Breast epithelium (tissue), 4 donors: ENCODE data around the gene SLC25A38. TPM values are rescaled to one million over a fixed set of nuclear protein-coding genes. Genes with fewer than 3 reads are reported as not detected.
"Not testable (repeated sequence)": the region's sequence is repeated elsewhere in the genome, so short reads cannot be mapped to it uniquely, and the experiment has no call there.

Experiments used
- DNase-seq, 2 donors: peaks; one replicate each; pipeline ENCODE4 v3.0.0-alpha.2; 2019; ENCODE audit warnings: low spot score in 2 of 2
- H3K27ac ChIP-seq, 2 donors: fragments of 200-600 bp; sonication (generic) in 1 of 2; one replicate each; pipeline ENCODE4 v1.5.1; 2016 to 2019; ENCODE audit warnings: mild to moderate bottlenecking in 1 of 2
- H3K27me3 ChIP-seq, 2 donors: fragments of 200-600 bp; sonication (generic) in 1 of 2; one replicate each; pipeline versions ENCODE4 v1.5.1 to v1.6.0; 2017 to 2019; ENCODE audit warnings: control low read depth in 1 of 2, mild to moderate bottlenecking in 1 of 2
- H3K36me3 ChIP-seq: fragments of 200-600 bp; one replicate; pipeline ENCODE4 v1.5.1; 2019
- H3K4me1 ChIP-seq, 2 donors: fragments of 200-600 bp; sonication (generic); one replicate each; pipeline ENCODE4 v1.5.1; 2016 to 2019; ENCODE audit warnings: control low read depth in 1 of 2
- H3K4me3 ChIP-seq, 3 donors: fragments of 200-600 bp; sonication (generic); 1 replicate in 2 of 3; 2 replicates in 1 of 3; pipeline ENCODE4 v1.5.1; 2016 to 2019; ENCODE audit warnings: mild to moderate bottlenecking in 3 of 3, moderate library complexity in 2 of 3
- H3K9me3 ChIP-seq, 2 donors: fragments of 200-600 bp; sonication (generic) in 1 of 2; one replicate each; pipeline ENCODE4 v1.5.1; 2016 to 2019; ENCODE audit warnings: control low read depth in 1 of 2
- CTCF ChIP-seq, 3 donors: fragments of 450-650 bp; IDR thresholded peaks; one replicate each; pipeline ENCODE4 v1.5.1; 2016 to 2017; ENCODE audit warnings: antibody characterized with exemption in 3 of 3, mild to moderate bottlenecking in 3 of 3, moderate library complexity in 3 of 3
- POLR2A ChIP-seq: fragments of 450-650 bp; IDR thresholded peaks from one replicate; pipeline ENCODE4 v1.6.1; 2016; ENCODE audit warnings: antibody characterized with exemption, mild to moderate bottlenecking, moderate library complexity
- POLR2AphosphoS5 ChIP-seq, 3 donors: sonication (generic); formaldehyde crosslinking; IDR thresholded peaks; one replicate each; pipeline ENCODE4 v1.6.1; 2017; ENCODE audit warnings: antibody characterized with exemption in 3 of 3
- intact Hi-C: fragments of 100-400 bp; cut with DNase I; formaldehyde crosslinking; loops from one replicate; pipeline ENCODE4 v1.15.1; 2023; ENCODE audit warnings: low total_unique reads
- total RNA-seq, 3 donors: library from RNA; depleted of rRNA; stranded (reverse); fragments of >200 nt; gene quantifications; one replicate each; pipeline ENCODE4 v1.1.0, GENCODE V29; 2016

The SLC25A38 gene
- total RNA-seq, 3 donors from 2014 or later: 28.2 to 31.6 (median 30.9) TPM

- intact Hi-C loops: no loop called here
- TF ChIP-seq POLR2AphosphoS5 (IDR thresholded peaks at IDR 0.05) (no peak), POLR2A (no peak), CTCF (IDR thresholded peaks at IDR 0.05) (no peak)
- H3K27me3 ChIP-seq: no peaks in the 10 kb centered on the region
These were observed 34.1 kb upstream of the SLC25A38 start for GRCh38 chr3:39349080-39349479.

DNA sequence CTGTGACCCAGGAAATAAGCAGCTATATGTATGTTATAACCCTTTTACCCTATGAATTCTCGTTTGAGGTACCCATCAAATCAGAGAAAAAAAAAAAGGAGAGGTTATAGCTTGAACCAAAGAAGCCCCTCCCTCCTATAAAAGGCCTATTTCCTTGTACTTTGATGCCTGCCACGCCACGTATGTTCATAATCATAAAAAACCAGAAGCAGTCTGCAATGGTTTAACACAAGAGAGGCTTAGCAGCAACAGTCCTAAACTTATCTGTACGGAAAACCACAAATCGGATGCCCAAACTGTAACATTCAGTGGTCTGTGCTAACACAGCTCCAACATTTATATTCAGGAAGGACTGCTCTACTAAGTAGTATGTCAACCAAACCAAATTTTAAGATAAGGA lies 32.5 kb upstream of the SLC25A38 start:
- H3K4me1 ChIP-seq: no peaks in the 10 kb centered on the region
- DNase-seq: no peak
- H3K27ac ChIP-seq: no peak overlapping the region
- no peaks in the 10 kb centered on the region for H3K9me3 ChIP-seq
- intact Hi-C loops: no loop called here
- no peak for TF ChIP-seq CTCF (IDR thresholded peaks at IDR 0.05)
- no peak for TF ChIP-seq POLR2A
- TF ChIP-seq POLR2AphosphoS5 (IDR thresholded peaks at IDR 0.05): no peak
- H3K27me3 ChIP-seq: no peaks in the 10 kb centered on the region
- no peaks in the 10 kb centered on the region for H3K36me3 ChIP-seq
- H3K4me3 ChIP-seq: no peak overlapping the region

More at GRCh38 chr3:39349080-39349479, 34.1 kb upstream of the SLC25A38 start:
- Histone ChIP-seq H3K36me3 (no peaks in the 10 kb centered on the region), H3K4me3 (no peak overlapping the region), H3K9me3 (no peaks in the 10 kb centered on the region), H3K4me1 (no peaks in the 10 kb centered on the region), H3K27ac (no peak overlapping the region)
- no peak for DNase-seq

GRCh38 chr3:39351134-39351533 lies 32.0 kb upstream of the SLC25A38 start:
- H3K36me3 ChIP-seq, H3K27ac ChIP-seq, H3K4me3 ChIP-seq, H3K4me1 ChIP-seq, H3K27me3 ChIP-seq, DNase-seq, intact Hi-C loops, H3K9me3 ChIP-seq: not testable (repeated sequence)

GRCh38 chr3:39353168-39353927 lies 29.8 kb upstream of the SLC25A38 start:
- H3K4me3 ChIP-seq, H3K27me3 ChIP-seq, H3K27ac ChIP-seq, H3K4me1 ChIP-seq, H3K36me3 ChIP-seq, intact Hi-C loops, DNase-seq, H3K9me3 ChIP-seq: not testable (repeated sequence)

DNA sequence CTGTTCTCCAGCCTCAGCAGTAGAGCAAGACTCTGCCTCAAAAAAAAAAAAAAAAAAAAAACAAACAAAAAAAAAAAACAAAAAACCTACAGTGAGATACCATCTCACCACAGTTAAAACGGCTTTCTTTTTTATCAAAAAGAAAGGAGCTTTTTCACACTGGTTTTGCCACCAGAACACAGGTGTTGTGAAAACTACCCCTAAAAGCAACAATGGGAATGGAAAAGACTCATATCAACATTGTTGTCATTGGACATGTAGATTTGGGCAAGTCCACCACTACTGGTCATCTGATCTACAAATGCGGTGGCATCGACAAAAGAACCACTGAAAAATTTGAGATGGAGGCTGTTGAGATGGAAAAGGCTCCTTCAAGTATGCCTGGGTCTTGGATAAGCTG lies 24.8 kb upstream of the SLC25A38 start:
- intact Hi-C loops: no loop called here
- Histone ChIP-seq H3K27ac (no peak overlapping the region), H3K4me1 (no peaks in the 10 kb centered on the region), H3K27me3 (no peaks in the 10 kb centered on the region), H3K4me3 (no peak overlapping the region), H3K9me3 (no peaks in the 10 kb centered on the region), H3K36me3 (no peaks in the 10 kb centered on the region)
- TF ChIP-seq POLR2AphosphoS5 (IDR thresholded peaks at IDR 0.05) (no peak), CTCF (IDR thresholded peaks at IDR 0.05) (no peak), POLR2A (no peak)
- DNase-seq: no peak

- Histone ChIP-seq H3K4me1 (no peaks in the 10 kb centered on the region), H3K9me3 (no peaks in the 10 kb centered on the region), H3K4me3 (no peak overlapping the region), H3K36me3 (no peaks in the 10 kb centered on the region), H3K27ac (no peak overlapping the region), H3K27me3 (no peaks in the 10 kb centered on the region)
- intact Hi-C loops: no loop called here
- no peak for TF ChIP-seq CTCF (IDR thresholded peaks at IDR 0.05)
- no peak for TF ChIP-seq POLR2AphosphoS5 (IDR thresholded peaks at IDR 0.05)
- TF ChIP-seq POLR2A: no peak
- no peak for DNase-seq
These were observed 21.8 kb upstream of the SLC25A38 start for GRCh38 chr3:39361252-39361927.
